ENCODE data around the gene USF2.

DNA sequence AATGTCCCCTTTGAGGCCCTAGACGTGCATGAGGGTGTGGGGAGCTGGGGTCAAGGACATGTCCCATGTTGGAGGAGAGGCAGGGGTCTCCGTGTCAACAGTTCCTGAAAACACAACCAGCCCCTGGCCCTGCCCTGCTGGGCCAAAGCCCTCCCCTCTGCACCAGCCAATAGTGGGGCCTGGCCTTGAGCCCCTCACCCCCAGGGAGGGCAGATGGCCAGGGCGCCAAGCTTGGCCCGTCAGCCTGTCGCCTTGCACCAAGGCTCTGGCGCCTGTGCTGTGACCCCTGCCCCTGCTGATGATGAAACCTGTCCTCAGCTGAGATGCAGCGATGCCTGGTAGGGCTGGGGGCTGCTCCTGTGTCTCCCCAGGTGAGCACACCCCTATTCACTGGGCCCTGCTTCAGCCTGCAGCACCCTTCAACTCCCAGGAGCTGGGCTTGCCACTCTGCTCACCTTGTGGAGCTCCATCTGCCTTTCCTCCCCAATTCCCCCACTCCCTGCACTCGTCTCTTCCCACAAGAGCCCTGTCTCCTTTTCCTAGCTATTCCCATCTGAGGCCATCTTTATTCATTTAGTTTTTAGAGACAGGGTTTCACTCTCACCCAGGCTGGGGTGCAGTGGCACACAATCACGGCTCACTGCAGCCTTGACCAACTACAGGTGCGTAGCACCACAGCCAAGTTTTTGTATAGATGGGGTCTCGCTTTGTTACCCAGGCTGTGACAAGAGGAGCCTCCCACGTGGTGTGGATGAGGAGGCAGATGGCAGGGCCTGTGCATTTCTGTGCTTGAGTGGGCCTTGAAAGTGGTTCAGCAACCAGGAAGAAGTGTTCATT is 11.4 kb downstream of the USF2 start:
- TF ChIP-seq EP300 (IDR thresholded peaks at IDR 0.05; ENCODE audit: borderline replicate concordance in 1 of 2, control insufficient read depth in 1 of 2, low read depth in 2 of 2, low read length in 2 of 2) (no peak), MEF2A (IDR thresholded peaks at IDR 0.05; ENCODE audit: insufficient read depth, low read depth, low read length) (no peak), CTCF (IDR thresholded peaks at IDR 0.05 in 2 of 3, conservative IDR thresholded peaks at IDR 0.05 in 1 of 3; ENCODE audit: control insufficient read depth in 2 of 3, extremely low read depth in 1 of 3, insufficient read depth in 1 of 3, low read depth in 3 of 3, low read length in 3 of 3) (no peak), HDAC6 (IDR thresholded peaks at IDR 0.05; ENCODE audit: unreplicated experiment) (no peak), GABPA (IDR thresholded peaks at IDR 0.05; ENCODE audit: low read depth) (no peak), POLR2A (IDR thresholded peaks at IDR 0.05; ENCODE audit: low read depth, low read length) (peak; percentile 47)
